GM23338 (cell line): Measurements from ENCODE around the gene COQ6. TPM values are rescaled to one million over a fixed set of nuclear protein-coding genes. Genes with fewer than 3 reads are reported as not detected.

ENCODE experiments used
- ATAC-seq: fragments of 200-7000 bp; cut with Tn5 transposase; 3 replicates; pipeline ENCODE4 v1.9.1; 2020
- DNase-seq: peaks from one replicate; pipeline ENCODE4 v3.0.0-alpha.2; 2015; ENCODE audit warnings: low spot score
- H2AFZ ChIP-seq: fragments of 200-600 bp; sonication (generic); 2 replicates; pipeline ENCODE4 v1.8.0; 2016; ENCODE audit warnings: antibody characterized with exemption, mild to moderate bottlenecking, moderate library complexity
- H3F3A ChIP-seq: fragments of 200-600 bp; sonication (generic); replicated peaks from 2 replicates; pipeline ENCODE4 v1.8.0; 2017; ENCODE audit warnings: antibody characterized with exemption, mixed run types, low read depth
- H3K27ac ChIP-seq: fragments of 200-600 bp; sonication (generic); 2 replicates; pipeline ENCODE4 v1.6.1; 2016; ENCODE audit warnings: low read depth
- H3K27me3 ChIP-seq: fragments of 200-600 bp; sonication (generic); 2 replicates; pipeline ENCODE4 v1.8.0; 2016; ENCODE audit warnings: mild to moderate bottlenecking, mixed run types, moderate library complexity; ENCODE audit not compliant: insufficient read depth
- H3K36me3 ChIP-seq: fragments of 200-600 bp; sonication (generic); 2 replicates; pipeline ENCODE4 v1.8.0; 2016; ENCODE audit warnings: mild to moderate bottlenecking; ENCODE audit not compliant: insufficient read depth
- H3K4me1 ChIP-seq: fragments of 200-600 bp; sonication (generic); 2 replicates; pipeline ENCODE4 v1.8.0; 2016; ENCODE audit warnings: mild to moderate bottlenecking, moderate library complexity; ENCODE audit not compliant: insufficient read depth
- H3K4me2 ChIP-seq: fragments of 200-600 bp; sonication (generic); 2 replicates; pipeline ENCODE4 v1.7.1; 2017; ENCODE audit warnings: mixed run types
- H3K4me3 ChIP-seq: fragments of 200-600 bp; sonication (generic); 2 replicates; pipeline ENCODE4 v1.6.1; 2016; ENCODE audit warnings: mixed run types
- H3K79me2 ChIP-seq: fragments of 200-600 bp; sonication (generic); replicated peaks from 2 replicates; pipeline ENCODE4 v1.8.0; 2017; ENCODE audit warnings: mild to moderate bottlenecking; ENCODE audit not compliant: insufficient read depth
- H3K9me2 ChIP-seq: fragments of 200-600 bp; sonication (generic); 2 replicates; pipeline ENCODE4 v1.8.0; 2017; ENCODE audit not compliant: insufficient read depth
- H4K20me1 ChIP-seq: fragments of 200-600 bp; sonication (generic); replicated peaks from 2 replicates; pipeline ENCODE4 v1.8.0; 2017; ENCODE audit warnings: mild to moderate bottlenecking; ENCODE audit not compliant: insufficient read depth
- H3K27ac Mint-ChIP-seq: 2 replicates; pipeline ENCODE4 v1.8.0; 2020; ENCODE audit warnings: inconsistent platforms, mild to moderate bottlenecking, moderate library complexity, mixed read lengths
- H3K27me3 Mint-ChIP-seq: 3 replicates; pipeline ENCODE4 v1.8.0; 2022; ENCODE audit warnings: low read depth, mild to moderate bottlenecking, moderate library complexity, mixed read lengths, inconsistent platforms; ENCODE audit not compliant: insufficient read depth, poor library complexity
- H3K36me3 Mint-ChIP-seq: 3 replicates; pipeline ENCODE4 v1.8.0; 2021; ENCODE audit warnings: low read depth, mild to moderate bottlenecking, inconsistent platforms, moderate library complexity, mixed read lengths
- H3K4me1 Mint-ChIP-seq: 3 replicates; pipeline ENCODE4 v1.8.0; 2020; ENCODE audit warnings: mild to moderate bottlenecking, inconsistent platforms, mixed read lengths
- H3K4me3 Mint-ChIP-seq: 3 replicates; pipeline ENCODE4 v1.8.0; 2021; ENCODE audit warnings: moderate library complexity, mild to moderate bottlenecking, inconsistent platforms, mixed read lengths
- H3K9me3 Mint-ChIP-seq: 3 replicates; pipeline ENCODE4 v1.8.0; 2020; ENCODE audit warnings: moderate library complexity, mild to moderate bottlenecking, inconsistent platforms, mixed read lengths
- EZH2phosphoT487 ChIP-seq: fragments of 200-600 bp; sonication (generic); IDR thresholded peaks from one replicate; pipeline ENCODE4 v1.8.1; 2018; ENCODE audit warnings: antibody characterized with exemption; ENCODE audit not compliant: unreplicated experiment
- JUNB ChIP-seq: IDR thresholded peaks from one replicate; pipeline ENCODE4 v1.6.1; 2016; ENCODE audit warnings: antibody characterized with exemption; ENCODE audit not compliant: unreplicated experiment
- NANOG ChIP-seq: IDR thresholded peaks from 2 replicates; pipeline ENCODE4 v1.6.1; 2016; ENCODE audit warnings: antibody characterized with exemption, borderline replicate concordance
- ZNF331 ChIP-seq: fragments of 250-450 bp; sonication (Bioruptor Pico); IDR thresholded peaks from 2 replicates; pipeline ENCODE4 v1.5.0; 2020; ENCODE audit warnings: low read depth, mild to moderate bottlenecking, moderate library complexity
- polyA plus RNA-seq: library from polyadenylated mRNA; unstranded; fragments of >200 nt; fragmentation: Nextera tagmentation; extraction: Ambion mirVana; gene quantifications from 2 replicates; pipeline ENCODE4 v1.2.1, GENCODE V29; 2016
- total RNA-seq: library from RNA; depleted of rRNA; stranded (reverse); fragments of >200 nt; shearing (Covaris generic); gene quantifications from 2 replicates; pipeline ENCODE4 v1.2.3, GENCODE V29; 2014
- TF ChIP-seq, protein P1 (sequence below): IDR thresholded peaks from one replicate; pipeline ENCODE4 v1.6.1; 2018; ENCODE audit warnings: antibody characterized with exemption; ENCODE audit not compliant: unreplicated experiment
- TF ChIP-seq, protein P2 (sequence below): IDR thresholded peaks from 2 replicates; pipeline ENCODE4 v1.6.1; 2016; ENCODE audit warnings: antibody characterized with exemption

The COQ6 gene
- total and polyA plus RNA-seq, 2 experiments from 2014 or later: 6.8 to 13.8 TPM

- no peaks in the 10 kb centered on the region for H3K9me2 ChIP-seq
- no peaks in the 10 kb centered on the region for H3K27me3 ChIP-seq
- no peak overlapping the region for H3K27ac ChIP-seq
- H2AFZ ChIP-seq: no peak overlapping the region
- no peaks in the 10 kb centered on the region for H3K4me1 Mint-ChIP-seq
- H3F3A ChIP-seq: no peaks in the 10 kb centered on the region
- no peak for TF ChIP-seq ZNF331 (CRISPR knock-in tag)
- TF ChIP-seq JUNB: no peak
- no peak for TF ChIP-seq NANOG
- TF ChIP-seq EZH2phosphoT487: no peak
- no peaks in the 10 kb centered on the region for H3K27me3 Mint-ChIP-seq
- H3K36me3 ChIP-seq: peaks cover 17% of the 10 kb centered on the region; the same call in 1 of the 2 replicates
- no peaks in the 10 kb centered on the region for H3K4me1 ChIP-seq
- no peaks in the 10 kb centered on the region; the same call in 1 of the 2 replicates for H4K20me1 ChIP-seq
- DNase-seq (no peak), ATAC-seq (no peak)
- H3K36me3 Mint-ChIP-seq: peaks cover 20% of the 10 kb centered on the region
- H3K4me3 ChIP-seq: no peak overlapping the region
- no peak overlapping the region for H3K27ac Mint-ChIP-seq
- H3K79me2 ChIP-seq: no peaks in the 10 kb centered on the region
- H3K9me3 Mint-ChIP-seq: no peaks in the 10 kb centered on the region
- no peak overlapping the region for H3K4me2 ChIP-seq
- H3K4me3 Mint-ChIP-seq: no peak overlapping the region
These were observed 47.1 kb upstream of the COQ6 start for GRCh38 chr14:73903028-73903427.

GRCh38 chr14:73909681-73910080 is 40.4 kb upstream of the COQ6 start:
- H3K4me3 ChIP-seq: no peak overlapping the region
- H3K27ac Mint-ChIP-seq: no peak overlapping the region
- no peaks in the 10 kb centered on the region for H3K4me1 Mint-ChIP-seq
- TF ChIP-seq EZH2phosphoT487: no peak
- TF ChIP-seq, protein P1, sequence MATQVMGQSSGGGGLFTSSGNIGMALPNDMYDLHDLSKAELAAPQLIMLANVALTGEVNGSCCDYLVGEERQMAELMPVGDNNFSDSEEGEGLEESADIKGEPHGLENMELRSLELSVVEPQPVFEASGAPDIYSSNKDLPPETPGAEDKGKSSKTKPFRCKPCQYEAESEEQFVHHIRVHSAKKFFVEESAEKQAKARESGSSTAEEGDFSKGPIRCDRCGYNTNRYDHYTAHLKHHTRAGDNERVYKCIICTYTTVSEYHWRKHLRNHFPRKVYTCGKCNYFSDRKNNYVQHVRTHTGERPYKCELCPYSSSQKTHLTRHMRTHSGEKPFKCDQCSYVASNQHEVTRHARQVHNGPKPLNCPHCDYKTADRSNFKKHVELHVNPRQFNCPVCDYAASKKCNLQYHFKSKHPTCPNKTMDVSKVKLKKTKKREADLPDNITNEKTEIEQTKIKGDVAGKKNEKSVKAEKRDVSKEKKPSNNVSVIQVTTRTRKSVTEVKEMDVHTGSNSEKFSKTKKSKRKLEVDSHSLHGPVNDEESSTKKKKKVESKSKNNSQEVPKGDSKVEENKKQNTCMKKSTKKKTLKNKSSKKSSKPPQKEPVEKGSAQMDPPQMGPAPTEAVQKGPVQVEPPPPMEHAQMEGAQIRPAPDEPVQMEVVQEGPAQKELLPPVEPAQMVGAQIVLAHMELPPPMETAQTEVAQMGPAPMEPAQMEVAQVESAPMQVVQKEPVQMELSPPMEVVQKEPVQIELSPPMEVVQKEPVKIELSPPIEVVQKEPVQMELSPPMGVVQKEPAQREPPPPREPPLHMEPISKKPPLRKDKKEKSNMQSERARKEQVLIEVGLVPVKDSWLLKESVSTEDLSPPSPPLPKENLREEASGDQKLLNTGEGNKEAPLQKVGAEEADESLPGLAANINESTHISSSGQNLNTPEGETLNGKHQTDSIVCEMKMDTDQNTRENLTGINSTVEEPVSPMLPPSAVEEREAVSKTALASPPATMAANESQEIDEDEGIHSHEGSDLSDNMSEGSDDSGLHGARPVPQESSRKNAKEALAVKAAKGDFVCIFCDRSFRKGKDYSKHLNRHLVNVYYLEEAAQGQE: no peak
- TF ChIP-seq, protein P2, sequence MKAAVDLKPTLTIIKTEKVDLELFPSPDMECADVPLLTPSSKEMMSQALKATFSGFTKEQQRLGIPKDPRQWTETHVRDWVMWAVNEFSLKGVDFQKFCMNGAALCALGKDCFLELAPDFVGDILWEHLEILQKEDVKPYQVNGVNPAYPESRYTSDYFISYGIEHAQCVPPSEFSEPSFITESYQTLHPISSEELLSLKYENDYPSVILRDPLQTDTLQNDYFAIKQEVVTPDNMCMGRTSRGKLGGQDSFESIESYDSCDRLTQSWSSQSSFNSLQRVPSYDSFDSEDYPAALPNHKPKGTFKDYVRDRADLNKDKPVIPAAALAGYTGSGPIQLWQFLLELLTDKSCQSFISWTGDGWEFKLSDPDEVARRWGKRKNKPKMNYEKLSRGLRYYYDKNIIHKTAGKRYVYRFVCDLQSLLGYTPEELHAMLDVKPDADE: no peak
- no peaks in the 10 kb centered on the region for H3F3A ChIP-seq
- no peak overlapping the region for H2AFZ ChIP-seq
- H3K27ac ChIP-seq: no peak overlapping the region
- no peak for DNase-seq
- H3K36me3 ChIP-seq: peaks cover 36% of the 10 kb centered on the region
- peaks cover 60% of the 10 kb centered on the region for H3K36me3 Mint-ChIP-seq
- H4K20me1 ChIP-seq: peaks cover 7% of the 10 kb centered on the region
- H3K9me3 Mint-ChIP-seq: peaks cover 4% of the 10 kb centered on the region; the same call in 1 of the 3 replicates
- ATAC-seq: no peak
- H3K4me3 Mint-ChIP-seq: no peak overlapping the region
- no peak overlapping the region for H3K4me2 ChIP-seq
- H3K4me1 ChIP-seq: no peaks in the 10 kb centered on the region
- H3K9me2 ChIP-seq: no peaks in the 10 kb centered on the region
- H3K27me3 Mint-ChIP-seq: no peaks in the 10 kb centered on the region
- H3K79me2 ChIP-seq: no peaks in the 10 kb centered on the region
- no peaks in the 10 kb centered on the region for H3K27me3 ChIP-seq
